SK-N-DZ (cell line): ENCODE results near the gene GTF2F1.
"Not testable (repeated sequence)": the region's sequence is repeated elsewhere in the genome, so short reads cannot be mapped to it uniquely, and the experiment has no call there.

Experiments used
- DNase-seq: peaks from one replicate; pipeline ENCODE4 v3.0.0-alpha.2; 2015; ENCODE audit warnings: low spot score

Gene GTF2F1

DNA sequence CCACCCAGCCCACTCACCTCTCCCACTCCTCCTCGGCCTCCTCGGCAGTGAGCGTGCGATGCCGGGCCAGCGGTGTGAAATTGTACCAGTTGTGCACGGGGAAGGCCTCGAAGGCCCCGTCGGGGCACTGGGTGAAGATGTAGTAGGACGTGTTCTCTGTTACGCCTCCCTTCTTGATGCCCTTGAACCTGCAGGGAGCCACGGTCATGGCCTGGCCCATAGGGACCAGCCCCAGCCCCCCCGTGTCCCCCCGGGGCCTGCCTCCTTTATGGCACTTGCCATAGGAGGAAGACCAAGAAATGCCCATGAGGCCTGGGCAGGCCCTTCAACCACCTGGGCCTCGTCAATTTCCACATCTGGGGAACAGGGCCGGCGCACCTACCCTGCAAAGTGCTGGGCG lies 5.6 kb downstream of the GTF2F1 start:
- DNase-seq = no peak

GRCh38 chr19:6384381-6384780 lies 8.6 kb downstream of the GTF2F1 start:
- DNase-seq = no peak

GRCh38 chr19:6383188-6383587 lies 9.8 kb downstream of the GTF2F1 start:
- DNase-seq = no peak

- DNase-seq = no peak
These were observed 11.8 kb downstream of the GTF2F1 start for GRCh38 chr19:6381030-6381750.

DNA sequence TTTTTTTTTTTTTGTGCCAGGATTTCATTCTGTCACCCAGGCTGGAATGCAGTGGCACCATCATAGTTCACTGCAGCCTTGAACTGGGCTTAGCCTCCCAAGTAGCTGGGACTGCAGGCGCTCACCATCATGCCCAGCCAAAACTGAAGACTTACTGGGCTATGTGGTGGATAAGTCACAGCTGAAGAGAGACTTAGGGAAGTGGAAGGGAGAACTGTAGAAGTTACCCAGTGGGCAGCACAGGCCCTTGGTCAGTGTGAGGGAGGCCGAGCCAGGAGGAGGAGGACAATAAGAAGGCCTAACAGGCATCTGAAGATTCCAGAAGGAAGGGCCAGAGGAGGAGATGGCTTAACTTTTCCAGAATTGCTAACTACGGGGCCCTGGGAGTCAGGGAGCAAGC lies 13.2 kb downstream of the GTF2F1 start:
- no peak for DNase-seq

DNA sequence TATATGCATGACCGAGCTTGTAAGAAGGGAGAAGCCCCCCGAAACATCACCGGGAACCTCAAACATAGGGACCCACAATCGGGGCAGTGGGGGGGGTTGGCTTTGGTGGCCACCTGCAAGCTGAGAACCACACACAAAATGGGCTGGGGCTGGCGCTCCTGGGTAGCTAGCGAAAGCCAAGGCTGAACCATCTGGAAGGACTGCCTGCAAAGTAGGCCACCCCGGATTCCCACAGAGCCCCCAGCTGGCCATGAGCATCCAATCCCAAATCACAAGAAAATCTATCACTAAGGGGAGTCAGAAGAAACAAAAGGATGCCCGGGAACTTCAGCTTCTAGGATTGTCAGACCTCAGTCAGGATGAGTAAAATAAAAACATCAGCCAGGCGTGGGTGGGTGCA lies 14.5 kb downstream of the GTF2F1 start:
- DNase-seq = no peak

DNA sequence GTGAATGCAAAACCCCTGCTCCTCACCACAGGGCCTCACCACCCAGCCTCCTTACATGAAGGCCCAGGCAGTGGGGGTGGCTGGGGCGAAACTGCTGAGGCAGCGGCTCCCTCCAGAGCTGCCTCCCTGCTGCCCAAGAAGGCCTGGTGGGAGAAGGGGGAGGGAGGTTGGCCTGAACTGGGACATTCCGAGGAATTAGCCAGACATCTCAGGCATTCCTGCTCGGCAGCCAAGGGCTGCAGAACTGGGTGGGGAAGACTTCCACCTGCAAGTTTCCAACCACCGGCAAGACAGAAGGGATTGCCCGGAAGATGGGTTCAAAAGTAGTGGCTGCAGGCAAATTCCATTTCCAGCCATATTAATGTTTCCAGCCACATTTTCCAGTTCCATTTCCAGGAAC lies 14.9 kb downstream of the GTF2F1 start:
- DNase-seq = no peak

- no peak for DNase-seq
These were observed 16.3 kb downstream of the GTF2F1 start for GRCh38 chr19:6376512-6377190.

GRCh38 chr19:6375411-6376010 lies 17.5 kb downstream of the GTF2F1 start, which contains the start of gene PSPN:
Gene PSPN, minus strand, starts transcription at chr19:6375933. Its CDS starts 84 bp downstream, at chr19:6375849.
- DNase-seq = no peak

- DNase-seq = no peak
These were observed 18.1 kb downstream of the GTF2F1 start for GRCh38 chr19:6374711-6375410.

DNA sequence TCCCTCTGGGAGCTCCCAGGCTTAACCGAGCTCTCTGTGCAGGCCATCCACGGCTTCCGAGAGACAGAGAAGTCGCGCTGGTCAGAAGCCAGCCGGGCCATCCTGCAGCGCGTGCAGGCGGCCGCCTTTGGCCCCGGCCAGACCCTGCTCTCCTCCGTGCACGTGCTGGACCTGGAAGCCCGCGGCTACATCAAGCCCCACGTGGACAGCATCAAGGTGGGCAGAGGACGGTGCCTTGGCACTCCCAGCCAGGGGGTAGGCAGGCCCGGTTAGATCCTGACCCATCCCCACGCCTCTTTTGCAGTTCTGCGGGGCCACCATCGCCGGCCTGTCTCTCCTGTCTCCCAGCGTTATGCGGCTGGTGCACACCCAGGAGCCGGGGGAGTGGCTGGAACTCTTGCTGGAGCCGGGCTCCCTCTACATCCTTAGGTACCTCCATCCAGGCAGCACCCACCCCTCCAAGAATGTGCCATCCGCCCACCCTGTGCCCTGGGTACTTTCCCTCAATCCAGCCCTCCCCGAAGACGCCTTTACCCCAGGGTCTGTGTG lies 18.7 kb downstream of the GTF2F1 start:
- DNase-seq = no peak

GRCh38 chr19:6373813-6374108 lies 19.2 kb downstream of the GTF2F1 start:
- DNase-seq = peak; percentile 38

GRCh38 chr19:6373096-6373812 lies 19.7 kb downstream of the GTF2F1 start:
- peak; percentile 92 for DNase-seq

DNA sequence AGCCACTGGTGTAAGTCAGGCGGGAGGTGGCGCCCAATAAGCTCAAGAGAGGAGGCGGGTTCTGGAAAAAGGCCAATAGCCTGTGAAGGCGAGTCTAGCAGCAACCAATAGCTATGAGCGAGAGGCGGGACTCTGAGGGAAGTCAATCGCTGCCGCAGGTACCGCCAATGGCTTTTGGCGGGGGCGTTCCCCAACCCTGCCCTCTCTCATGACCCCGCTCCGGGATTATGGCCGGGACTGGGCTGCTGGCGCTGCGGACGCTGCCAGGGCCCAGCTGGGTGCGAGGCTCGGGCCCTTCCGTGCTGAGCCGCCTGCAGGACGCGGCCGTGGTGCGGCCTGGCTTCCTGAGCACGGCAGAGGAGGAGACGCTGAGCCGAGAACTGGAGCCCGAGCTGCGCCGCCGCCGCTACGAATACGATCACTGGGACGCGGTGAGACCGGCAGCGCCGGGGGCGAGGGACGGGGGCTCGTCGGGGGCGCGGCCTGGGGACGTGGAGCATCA lies 20.3 kb downstream of the GTF2F1 start, which contains the start of gene ALKBH7:
Gene ALKBH7 (plus strand): TSS at position 201 of the 502 bp plus-strand sequence. CDS start 27 bp downstream, at position 228.
- peak; percentile 99 for DNase-seq

- no peak for DNase-seq
These were observed 28.6 kb downstream of the GTF2F1 start for GRCh38 chr19:6364353-6364752.

DNA sequence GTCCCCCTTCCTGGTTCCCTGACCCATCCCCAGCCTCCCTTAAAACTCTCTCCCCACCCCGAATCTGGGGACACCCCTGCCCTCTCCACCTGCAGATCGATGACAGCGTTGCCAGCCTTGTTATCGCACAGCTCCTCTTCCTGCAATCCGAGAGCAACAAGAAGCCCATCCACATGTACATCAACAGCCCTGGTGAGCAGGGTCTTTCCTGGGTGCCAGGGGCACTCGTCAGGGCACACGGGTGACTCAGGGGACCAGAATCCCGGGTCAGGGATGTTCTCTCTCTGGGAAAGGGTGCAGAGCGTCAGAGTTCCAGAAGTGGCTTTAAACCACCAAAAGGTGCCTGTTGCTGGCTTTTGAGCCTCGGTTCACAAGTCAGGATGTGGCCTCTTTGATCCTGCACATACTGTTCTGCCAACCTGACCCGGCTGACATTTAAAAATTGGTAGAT lies 30.6 kb downstream of the GTF2F1 start:
- DNase-seq = no peak

DNA sequence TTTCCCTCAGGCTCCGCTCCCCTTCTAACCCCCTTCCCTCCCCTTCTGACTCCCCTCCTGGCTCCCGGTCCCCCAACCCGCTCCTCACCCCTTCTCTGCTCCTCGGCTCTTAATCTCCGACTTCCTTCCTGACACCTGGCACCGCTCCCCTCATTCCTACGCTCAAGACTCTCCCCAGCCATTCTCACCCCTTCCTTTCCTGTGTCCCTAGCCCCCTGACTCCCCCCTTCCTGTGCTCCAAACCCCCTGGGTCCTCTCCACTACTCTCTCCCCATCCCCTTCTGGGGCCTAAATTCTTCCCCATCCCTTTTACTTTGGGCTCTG lies 31.0 kb downstream of the GTF2F1 start:
- DNase-seq = no peak

DNA sequence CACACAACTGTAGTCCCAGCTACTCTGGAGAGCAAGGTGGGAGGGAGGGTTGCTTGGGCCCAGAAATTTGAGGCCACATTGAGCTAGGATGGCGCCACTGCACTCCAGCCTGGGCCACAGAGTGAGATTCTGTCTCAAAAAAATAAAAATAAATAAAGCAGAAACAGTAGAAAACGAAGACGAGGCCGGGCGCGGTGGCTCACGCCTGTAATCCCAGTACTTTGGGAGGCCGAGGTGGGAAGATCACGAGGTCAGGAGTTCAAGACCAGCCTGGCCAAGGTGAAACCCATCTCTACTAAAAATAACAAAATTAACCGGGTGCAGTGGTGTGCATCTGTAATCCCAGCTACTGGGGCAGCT lies 32.1 kb downstream of the GTF2F1 start:
- DNase-seq = not testable (repeated sequence)

DNA sequence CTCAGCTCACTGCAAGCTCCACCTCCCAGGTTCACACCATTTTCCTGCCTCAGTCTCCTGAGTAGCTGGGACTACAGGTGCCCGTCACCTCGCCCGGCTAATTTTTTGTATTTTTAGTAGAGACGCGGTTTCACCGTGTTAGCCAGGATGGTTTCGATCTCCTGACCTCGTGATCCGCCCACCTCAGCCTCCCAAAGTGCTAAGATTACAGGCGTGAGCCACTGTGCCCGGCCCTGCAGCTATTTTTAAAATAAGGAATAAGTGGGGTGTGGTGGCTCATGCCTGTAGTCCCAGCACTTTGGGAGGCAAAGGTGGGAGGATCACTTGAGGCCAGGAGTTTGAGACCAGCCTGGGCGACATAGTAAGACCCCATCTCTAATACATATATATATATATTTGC lies 32.5 kb downstream of the GTF2F1 start:
- DNase-seq = not testable (repeated sequence)

DNA sequence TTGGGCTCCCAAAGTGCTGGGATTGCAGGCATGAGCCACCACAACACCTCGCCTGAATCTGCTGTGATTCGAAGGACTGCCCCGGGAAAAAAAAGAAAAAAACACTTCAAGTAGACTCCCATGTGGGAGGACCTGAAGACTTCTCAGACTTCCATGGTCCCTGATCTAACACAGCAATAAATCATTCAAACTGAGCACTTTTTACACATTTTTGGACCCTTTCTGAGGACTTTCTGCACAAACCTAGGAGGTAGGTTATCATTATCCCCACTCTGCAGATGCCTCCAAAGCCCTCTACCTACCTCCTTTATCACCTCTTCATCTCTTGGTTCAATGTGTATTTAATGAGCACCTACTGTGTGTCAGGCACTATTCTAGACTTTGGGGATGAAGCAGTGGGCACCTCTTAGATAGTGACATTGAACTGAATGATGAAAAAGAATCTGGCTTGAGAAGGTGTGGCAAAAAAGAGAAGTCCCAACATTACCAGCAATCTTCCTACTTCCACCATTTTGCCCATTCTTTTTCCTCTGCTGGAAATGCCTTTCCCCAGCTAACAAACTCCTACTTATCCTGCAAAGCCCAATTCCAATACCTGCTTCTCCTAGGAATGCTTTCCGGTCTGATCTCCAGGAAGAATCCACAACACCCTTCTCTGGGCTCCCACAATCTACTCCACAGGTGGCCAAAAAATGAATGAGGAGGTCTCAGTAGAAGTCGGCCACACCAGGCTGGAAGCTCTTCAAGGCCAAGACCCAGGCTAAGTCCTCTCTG lies 33.2 kb downstream of the GTF2F1 start:
- DNase-seq = no peak
